Measurements from ENCODE around the gene CLEC2A. TPM values are rescaled to one million over a fixed set of nuclear protein-coding genes. Genes with fewer than 3 reads are reported as not detected.

Gene CLEC2A
- total RNA-seq, 1 experiment from 2014 or later: not detected

GRCh38 chr12:9902539-9903228 is 29.5 kb downstream of the CLEC2A start:
- H3K36me3 ChIP-seq (ENCODE audit: control insufficient read depth in 1 of 2, insufficient read depth in 2 of 2, low read length in 2 of 2): no peaks in the 10 kb centered on the region
- no peak for ATAC-seq
- no peaks in the 10 kb centered on the region; a peak in 1 of 4 replicates for H3K9me3 ChIP-seq (ENCODE audit: control insufficient read depth in 1 of 2, insufficient read depth in 1 of 2, low read depth in 1 of 2, low read length in 2 of 2)
- H3K4me3 ChIP-seq (replicated peaks in 1 of 2; ENCODE audit: low read depth in 1 of 2, low read length in 2 of 2): no peak overlapping the region
- H4K20me1 ChIP-seq (ENCODE audit: insufficient read depth): no peaks in the 10 kb centered on the region
- CTCF ChIA-PET: no interaction called here
- no peak overlapping the region for H3K9ac ChIP-seq (ENCODE audit: low read length)
- H3K27me3 ChIP-seq (ENCODE audit: insufficient read depth, low read length): peaks cover 32% of the 10 kb centered on the region
- no peak for TF ChIP-seq YY1 (IDR thresholded peaks at IDR 0.05; ENCODE audit: extremely low read depth, insufficient replicate concordance, low read depth, low read length)
- TF ChIP-seq REST (IDR thresholded peaks at IDR 0.05; ENCODE audit: low read depth): no peak
- no peak for TF ChIP-seq FOSL1 (IDR thresholded peaks at IDR 0.05; ENCODE audit: low read depth)
- no peak for TF ChIP-seq ZFX (IDR thresholded peaks at IDR 0.05)
- TF ChIP-seq POLR2AphosphoS5 (IDR thresholded peaks at IDR 0.05; ENCODE audit: low read depth, low read length): no peak
- TF ChIP-seq ATF3 (IDR thresholded peaks at IDR 0.05): no peak
- no peak for TF ChIP-seq SP1 (IDR thresholded peaks at IDR 0.05; ENCODE audit: low read depth)
- TF ChIP-seq SIN3A (IDR thresholded peaks at IDR 0.05; ENCODE audit: low read depth): no peak
- TF ChIP-seq MAX (IDR thresholded peaks at IDR 0.05): no peak
- TF ChIP-seq EZH2phosphoT487 (IDR thresholded peaks at IDR 0.05; ENCODE audit: borderline replicate concordance): no peak
- no TSS peak for BruUV-seq (replicated peaks)
- H3K9me2 ChIP-seq (ENCODE audit: insufficient read depth): no peaks in the 10 kb centered on the region
- POLR2A ChIA-PET: no interaction called here
- intact Hi-C loops (cut with micrococcal nuclease): no loop called here
- H2AFZ ChIP-seq (ENCODE audit: low read depth, low read length, poor library complexity, severe bottlenecking): no peak overlapping the region
- no peak overlapping the region for H3K4me2 ChIP-seq (ENCODE audit: low read length)
- H3K27ac ChIP-seq (ENCODE audit: low read depth, low read length): no peak overlapping the region
- RAD21 ChIA-PET (ENCODE audit: low non-redundant PET in 1 of 2, low total read pairs in 2 of 2, uncharacterized antibody in 2 of 2, unreplicated experiment in 2 of 2): no interaction called here
- H3K79me2 ChIP-seq (ENCODE audit: insufficient read depth, low read length): no peaks in the 10 kb centered on the region
- DNase-seq (ENCODE audit: low read depth, low spot score): no peak
- no peaks in the 10 kb centered on the region for H3K4me1 ChIP-seq (ENCODE audit: control insufficient read depth in 1 of 2, insufficient read depth in 2 of 2, low read length in 2 of 2)
